ENCODE measurements around the gene LY6G5C. TPM values are rescaled to one million over a fixed set of nuclear protein-coding genes. Genes with fewer than 3 reads are reported as not detected.
A peak's percentile ranks its signal among the peaks of the same experiment; 100 is the strongest.

Gene LY6G5C
- total and polyA plus RNA-seq, 2 of the 13 experiments (the other 11 are each of a cell fraction or from before 2014, with no cell fraction given) = 0.33 to 0.55 TPM

DNA sequence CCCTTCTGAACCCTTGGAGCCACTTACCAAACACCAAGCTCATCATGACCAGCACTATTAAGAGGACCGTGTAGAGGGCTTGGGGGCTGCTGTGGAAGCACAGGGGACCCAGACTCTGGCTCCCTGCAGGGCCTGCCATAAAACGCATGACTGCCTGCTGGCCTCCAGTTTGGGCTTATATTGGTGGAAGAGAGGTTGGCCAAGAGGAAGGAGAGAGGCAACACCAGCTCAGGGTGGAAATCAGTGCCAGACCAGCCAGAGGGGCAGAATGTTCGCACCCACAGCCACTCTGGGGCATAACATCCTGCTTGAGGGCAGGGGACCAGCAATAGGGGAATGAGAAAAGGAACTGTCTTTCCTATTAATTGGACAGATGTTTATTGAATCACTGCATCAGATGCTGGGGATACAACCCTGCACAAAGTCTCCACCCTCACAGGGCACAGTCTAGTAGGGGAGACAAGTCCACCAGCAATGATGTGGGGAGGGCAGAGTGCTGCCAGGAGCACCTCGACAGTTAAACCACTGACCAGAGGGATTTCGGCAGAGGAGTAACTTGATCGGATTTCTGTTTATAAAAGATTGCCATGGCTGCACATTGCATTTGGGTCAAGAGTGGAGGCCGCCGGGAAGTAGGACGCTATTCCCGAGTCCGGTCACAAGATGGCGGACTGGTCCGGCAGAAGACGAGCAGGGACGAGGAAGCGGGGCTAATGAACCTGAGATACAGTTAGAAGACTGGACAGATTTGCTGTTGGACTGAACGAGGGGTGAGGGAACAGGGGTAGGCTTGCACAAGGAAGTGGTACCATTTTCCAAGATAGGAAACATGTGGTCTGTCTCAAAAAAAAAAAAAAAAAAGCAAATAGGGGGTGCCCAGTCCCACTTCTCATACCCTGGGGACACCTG, at the start of gene LY6G5C (continued):
- TF ChIP-seq, protein P1, sequence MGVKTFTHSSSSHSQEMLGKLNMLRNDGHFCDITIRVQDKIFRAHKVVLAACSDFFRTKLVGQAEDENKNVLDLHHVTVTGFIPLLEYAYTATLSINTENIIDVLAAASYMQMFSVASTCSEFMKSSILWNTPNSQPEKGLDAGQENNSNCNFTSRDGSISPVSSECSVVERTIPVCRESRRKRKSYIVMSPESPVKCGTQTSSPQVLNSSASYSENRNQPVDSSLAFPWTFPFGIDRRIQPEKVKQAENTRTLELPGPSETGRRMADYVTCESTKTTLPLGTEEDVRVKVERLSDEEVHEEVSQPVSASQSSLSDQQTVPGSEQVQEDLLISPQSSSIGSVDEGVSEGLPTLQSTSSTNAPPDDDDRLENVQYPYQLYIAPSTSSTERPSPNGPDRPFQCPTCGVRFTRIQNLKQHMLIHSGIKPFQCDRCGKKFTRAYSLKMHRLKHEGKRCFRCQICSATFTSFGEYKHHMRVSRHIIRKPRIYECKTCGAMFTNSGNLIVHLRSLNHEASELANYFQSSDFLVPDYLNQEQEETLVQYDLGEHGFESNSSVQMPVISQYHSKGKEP (CRISPR knock-in tag; IDR thresholded peaks at IDR 0.05) = no peak
- TF ChIP-seq, protein P2, sequence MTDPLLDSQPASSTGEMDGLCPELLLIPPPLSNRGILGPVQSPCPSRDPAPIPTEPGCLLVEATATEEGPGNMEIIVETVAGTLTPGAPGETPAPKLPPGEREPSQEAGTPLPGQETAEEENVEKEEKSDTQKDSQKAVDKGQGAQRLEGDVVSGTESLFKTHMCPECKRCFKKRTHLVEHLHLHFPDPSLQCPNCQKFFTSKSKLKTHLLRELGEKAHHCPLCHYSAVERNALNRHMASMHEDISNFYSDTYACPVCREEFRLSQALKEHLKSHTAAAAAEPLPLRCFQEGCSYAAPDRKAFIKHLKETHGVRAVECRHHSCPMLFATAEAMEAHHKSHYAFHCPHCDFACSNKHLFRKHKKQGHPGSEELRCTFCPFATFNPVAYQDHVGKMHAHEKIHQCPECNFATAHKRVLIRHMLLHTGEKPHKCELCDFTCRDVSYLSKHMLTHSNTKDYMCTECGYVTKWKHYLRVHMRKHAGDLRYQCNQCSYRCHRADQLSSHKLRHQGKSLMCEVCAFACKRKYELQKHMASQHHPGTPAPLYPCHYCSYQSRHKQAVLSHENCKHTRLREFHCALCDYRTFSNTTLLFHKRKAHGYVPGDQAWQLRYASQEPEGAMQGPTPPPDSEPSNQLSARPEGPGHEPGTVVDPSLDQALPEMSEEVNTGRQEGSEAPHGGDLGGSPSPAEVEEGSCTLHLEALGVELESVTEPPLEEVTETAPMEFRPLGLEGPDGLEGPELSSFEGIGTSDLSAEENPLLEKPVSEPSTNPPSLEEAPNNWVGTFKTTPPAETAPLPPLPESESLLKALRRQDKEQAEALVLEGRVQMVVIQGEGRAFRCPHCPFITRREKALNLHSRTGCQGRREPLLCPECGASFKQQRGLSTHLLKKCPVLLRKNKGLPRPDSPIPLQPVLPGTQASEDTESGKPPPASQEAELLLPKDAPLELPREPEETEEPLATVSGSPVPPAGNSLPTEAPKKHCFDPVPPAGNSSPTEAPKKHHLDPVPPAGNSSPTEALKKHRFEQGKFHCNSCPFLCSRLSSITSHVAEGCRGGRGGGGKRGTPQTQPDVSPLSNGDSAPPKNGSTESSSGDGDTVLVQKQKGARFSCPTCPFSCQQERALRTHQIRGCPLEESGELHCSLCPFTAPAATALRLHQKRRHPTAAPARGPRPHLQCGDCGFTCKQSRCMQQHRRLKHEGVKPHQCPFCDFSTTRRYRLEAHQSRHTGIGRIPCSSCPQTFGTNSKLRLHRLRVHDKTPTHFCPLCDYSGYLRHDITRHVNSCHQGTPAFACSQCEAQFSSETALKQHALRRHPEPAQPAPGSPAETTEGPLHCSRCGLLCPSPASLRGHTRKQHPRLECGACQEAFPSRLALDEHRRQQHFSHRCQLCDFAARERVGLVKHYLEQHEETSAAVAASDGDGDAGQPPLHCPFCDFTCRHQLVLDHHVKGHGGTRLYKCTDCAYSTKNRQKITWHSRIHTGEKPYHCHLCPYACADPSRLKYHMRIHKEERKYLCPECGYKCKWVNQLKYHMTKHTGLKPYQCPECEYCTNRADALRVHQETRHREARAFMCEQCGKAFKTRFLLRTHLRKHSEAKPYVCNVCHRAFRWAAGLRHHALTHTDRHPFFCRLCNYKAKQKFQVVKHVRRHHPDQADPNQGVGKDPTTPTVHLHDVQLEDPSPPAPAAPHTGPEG (CRISPR knock-in tag; IDR thresholded peaks at IDR 0.05) = no peak; the same call in 1 of the 2 replicates
- TF ChIP-seq PCBP1 (IDR thresholded peaks at IDR 0.05; ENCODE audit: borderline replicate concordance, low read depth, low read length) (no peak), EP300 (IDR thresholded peaks at IDR 0.05; ENCODE audit: low read depth in 2 of 2, low read length in 2 of 2) (no peak), EP300 (CRISPR knock-in tag; IDR thresholded peaks at IDR 0.05; ENCODE audit: borderline replicate concordance) (no peak; the same call in 1 of the 2 replicates), ZNF263 (CRISPR knock-in tag; IDR thresholded peaks at IDR 0.05) (0 out of 2 replicates have a peak, but pooled peaks have one; percentile 37), TSC22D2 (CRISPR knock-in tag; IDR thresholded peaks at IDR 0.05; ENCODE audit: borderline replicate concordance) (peak; percentile 69; the same call in 1 of the 2 replicates), ZNF788 (CRISPR knock-in tag; IDR thresholded peaks at IDR 0.05; ENCODE audit: borderline replicate concordance) (no peak; the same call in 1 of the 2 replicates), ZNF138 (CRISPR knock-in tag; IDR thresholded peaks at IDR 0.05; ENCODE audit: low read depth) (no peak), MTF2 (CRISPR knock-in tag; IDR thresholded peaks at IDR 0.05; ENCODE audit: borderline replicate concordance) (no peak), SOX6 (IDR thresholded peaks at IDR 0.05) (no peak), SOX6 (CRISPR knock-in tag; IDR thresholded peaks at IDR 0.05) (no peak), CCDC6 (CRISPR knock-in tag; IDR thresholded peaks at IDR 0.05) (no peak), TCF7 (IDR thresholded peaks at IDR 0.05; ENCODE audit: low read depth) (no peak), NR2F6 (IDR thresholded peaks at IDR 0.05) (no peak), NR2F6 (CRISPR knock-in tag; IDR thresholded peaks at IDR 0.05) (peak; percentile 53; the same call in 1 of the 2 replicates), ZFP62 (CRISPR knock-in tag; IDR thresholded peaks at IDR 0.05) (no peak)
- TF ChIP-seq, protein P3, sequence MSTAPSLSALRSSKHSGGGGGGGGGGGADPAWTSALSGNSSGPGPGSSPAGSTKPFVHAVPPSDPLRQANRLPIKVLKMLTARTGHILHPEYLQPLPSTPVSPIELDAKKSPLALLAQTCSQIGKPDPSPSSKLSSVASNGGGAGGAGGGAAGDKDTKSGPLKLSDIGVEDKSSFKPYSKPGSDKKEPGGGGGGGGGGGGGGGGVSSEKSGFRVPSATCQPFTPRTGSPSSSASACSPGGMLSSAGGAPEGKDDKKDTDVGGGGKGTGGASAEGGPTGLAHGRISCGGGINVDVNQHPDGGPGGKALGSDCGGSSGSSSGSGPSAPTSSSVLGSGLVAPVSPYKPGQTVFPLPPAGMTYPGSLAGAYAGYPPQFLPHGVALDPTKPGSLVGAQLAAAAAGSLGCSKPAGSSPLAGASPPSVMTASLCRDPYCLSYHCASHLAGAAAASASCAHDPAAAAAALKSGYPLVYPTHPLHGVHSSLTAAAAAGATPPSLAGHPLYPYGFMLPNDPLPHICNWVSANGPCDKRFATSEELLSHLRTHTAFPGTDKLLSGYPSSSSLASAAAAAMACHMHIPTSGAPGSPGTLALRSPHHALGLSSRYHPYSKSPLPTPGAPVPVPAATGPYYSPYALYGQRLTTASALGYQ (CRISPR knock-in tag; IDR thresholded peaks at IDR 0.05) = no peak
- TF ChIP-seq, protein P4, sequence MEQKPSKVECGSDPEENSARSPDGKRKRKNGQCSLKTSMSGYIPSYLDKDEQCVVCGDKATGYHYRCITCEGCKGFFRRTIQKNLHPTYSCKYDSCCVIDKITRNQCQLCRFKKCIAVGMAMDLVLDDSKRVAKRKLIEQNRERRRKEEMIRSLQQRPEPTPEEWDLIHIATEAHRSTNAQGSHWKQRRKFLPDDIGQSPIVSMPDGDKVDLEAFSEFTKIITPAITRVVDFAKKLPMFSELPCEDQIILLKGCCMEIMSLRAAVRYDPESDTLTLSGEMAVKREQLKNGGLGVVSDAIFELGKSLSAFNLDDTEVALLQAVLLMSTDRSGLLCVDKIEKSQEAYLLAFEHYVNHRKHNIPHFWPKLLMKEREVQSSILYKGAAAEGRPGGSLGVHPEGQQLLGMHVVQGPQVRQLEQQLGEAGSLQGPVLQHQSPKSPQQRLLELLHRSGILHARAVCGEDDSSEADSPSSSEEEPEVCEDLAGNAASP (CRISPR knock-in tag; IDR thresholded peaks at IDR 0.05; ENCODE audit: borderline replicate concordance) = no peak
